Smooth muscle cell (in vitro differentiated cells): Measurements from ENCODE around the gene LDHA. TPM values are rescaled to one million over a fixed set of nuclear protein-coding genes. Genes with fewer than 3 reads are reported as not detected.

Source experiments
- DNase-seq: peaks from one replicate; lab custom pipeline; 2025; ENCODE audit not compliant: unreplicated experiment; lab: John Stamatoyannopoulos, UW
- H2AFZ ChIP-seq: fragments of 200-600 bp; sonication (generic); 2 replicates; pipeline ENCODE4 v1.6.0; 2016; ENCODE audit warnings: antibody characterized with exemption, low read depth, mild to moderate bottlenecking
- H3F3A ChIP-seq: fragments of 200-600 bp; sonication (generic); 2 replicates; pipeline ENCODE4 v1.6.0; 2017; ENCODE audit warnings: antibody characterized with exemption, low read depth
- H3K27ac ChIP-seq: fragments of 200-600 bp; sonication (generic); 2 replicates; pipeline ENCODE4 v1.5.1; 2016; ENCODE audit warnings: low read depth, mild to moderate bottlenecking
- H3K27me3 ChIP-seq: fragments of 200-600 bp; sonication (generic); 2 replicates; pipeline ENCODE4 v1.6.1; 2016; ENCODE audit warnings: low read depth, mild to moderate bottlenecking
- H3K36me3 ChIP-seq: fragments of 200-600 bp; sonication (generic); 2 replicates; pipeline ENCODE4 v1.5.1; 2016; ENCODE audit warnings: low read depth
- H3K4me1 ChIP-seq: fragments of 200-600 bp; sonication (generic); 2 replicates; pipeline ENCODE4 v1.5.1; 2016; ENCODE audit warnings: low read depth
- H3K4me2 ChIP-seq: fragments of 200-600 bp; sonication (generic); 2 replicates; pipeline ENCODE4 v1.6.0; 2016; ENCODE audit warnings: mild to moderate bottlenecking
- H3K4me3 ChIP-seq: fragments of 200-600 bp; sonication (generic); 2 replicates; pipeline ENCODE4 v1.5.1; 2016; ENCODE audit warnings: mild to moderate bottlenecking
- H3K79me2 ChIP-seq: fragments of 200-600 bp; sonication (generic); 2 replicates; pipeline ENCODE4 v1.6.0; 2016; ENCODE audit warnings: low read depth, mild to moderate bottlenecking
- H3K9ac ChIP-seq: fragments of 200-600 bp; sonication (generic); 2 replicates; pipeline ENCODE4 v1.6.0; 2016; ENCODE audit warnings: low read depth
- H3K9me3 ChIP-seq: fragments of 200-600 bp; sonication (generic); replicated peaks from 2 replicates; pipeline ENCODE4 v1.5.1; 2016; ENCODE audit warnings: low read depth
- H4K20me1 ChIP-seq: fragments of 200-600 bp; sonication (generic); 2 replicates; pipeline ENCODE4 v1.6.0; 2016; ENCODE audit warnings: low read depth
- WGBS: methylation state at CpG from one replicate; pipeline ENCODE4 v1.1.7; 2016; ENCODE audit warnings: low lambda C conversion rate; 5-methylcytosine and 5-hydroxymethylcytosine counted together
- polyA plus RNA-seq: library from polyadenylated mRNA; unstranded; fragments of >200 nt; fragmentation: Nextera tagmentation; extraction: Ambion mirVana; gene quantifications from 2 replicates; pipeline ENCODE4 v1.2.1, GENCODE V29; 2016
- total RNA-seq: library from RNA; depleted of rRNA; stranded (reverse); fragments of >200 nt; gene quantifications from 2 replicates; pipeline ENCODE4 v1.2.3, GENCODE V29; 2014
- TF ChIP-seq, protein P1 (sequence below): fragments of 200-600 bp; sonication (generic); IDR thresholded peaks from 2 replicates; pipeline ENCODE4 v1.5.1; 2017; ENCODE audit warnings: borderline replicate concordance, mild to moderate bottlenecking, antibody characterized with exemption; ENCODE audit not compliant: insufficient read depth, poor library complexity, severe bottlenecking

Gene LDHA
- total and polyA plus RNA-seq, 2 experiments from 2014 or later = 1,106 to 2,158 TPM

- Histone ChIP-seq H3K4me1 (peaks cover 4% of the 10 kb centered on the region), H3K9ac (no peak overlapping the region), H3K27me3 (no peaks in the 10 kb centered on the region), H4K20me1 (no peaks in the 10 kb centered on the region), H3K4me2 (no peak overlapping the region), H3K27ac (no peak overlapping the region), H3K79me2 (no peaks in the 10 kb centered on the region), H3K4me3 (no peak overlapping the region), H3F3A (peaks cover 6% of the 10 kb centered on the region), H3K9me3 (no peaks in the 10 kb centered on the region), H3K36me3 (no peaks in the 10 kb centered on the region), H2AFZ (no peak overlapping the region)
- 89% methylated on average over 2 of the region's 2 CpGs for WGBS
- TF ChIP-seq, protein P1, sequence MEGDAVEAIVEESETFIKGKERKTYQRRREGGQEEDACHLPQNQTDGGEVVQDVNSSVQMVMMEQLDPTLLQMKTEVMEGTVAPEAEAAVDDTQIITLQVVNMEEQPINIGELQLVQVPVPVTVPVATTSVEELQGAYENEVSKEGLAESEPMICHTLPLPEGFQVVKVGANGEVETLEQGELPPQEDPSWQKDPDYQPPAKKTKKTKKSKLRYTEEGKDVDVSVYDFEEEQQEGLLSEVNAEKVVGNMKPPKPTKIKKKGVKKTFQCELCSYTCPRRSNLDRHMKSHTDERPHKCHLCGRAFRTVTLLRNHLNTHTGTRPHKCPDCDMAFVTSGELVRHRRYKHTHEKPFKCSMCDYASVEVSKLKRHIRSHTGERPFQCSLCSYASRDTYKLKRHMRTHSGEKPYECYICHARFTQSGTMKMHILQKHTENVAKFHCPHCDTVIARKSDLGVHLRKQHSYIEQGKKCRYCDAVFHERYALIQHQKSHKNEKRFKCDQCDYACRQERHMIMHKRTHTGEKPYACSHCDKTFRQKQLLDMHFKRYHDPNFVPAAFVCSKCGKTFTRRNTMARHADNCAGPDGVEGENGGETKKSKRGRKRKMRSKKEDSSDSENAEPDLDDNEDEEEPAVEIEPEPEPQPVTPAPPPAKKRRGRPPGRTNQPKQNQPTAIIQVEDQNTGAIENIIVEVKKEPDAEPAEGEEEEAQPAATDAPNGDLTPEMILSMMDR = no peak
- DNase-seq = no peak
These were observed 15.2 kb upstream of the LDHA start for GRCh38 chr11:18379201-18379600.

DNA sequence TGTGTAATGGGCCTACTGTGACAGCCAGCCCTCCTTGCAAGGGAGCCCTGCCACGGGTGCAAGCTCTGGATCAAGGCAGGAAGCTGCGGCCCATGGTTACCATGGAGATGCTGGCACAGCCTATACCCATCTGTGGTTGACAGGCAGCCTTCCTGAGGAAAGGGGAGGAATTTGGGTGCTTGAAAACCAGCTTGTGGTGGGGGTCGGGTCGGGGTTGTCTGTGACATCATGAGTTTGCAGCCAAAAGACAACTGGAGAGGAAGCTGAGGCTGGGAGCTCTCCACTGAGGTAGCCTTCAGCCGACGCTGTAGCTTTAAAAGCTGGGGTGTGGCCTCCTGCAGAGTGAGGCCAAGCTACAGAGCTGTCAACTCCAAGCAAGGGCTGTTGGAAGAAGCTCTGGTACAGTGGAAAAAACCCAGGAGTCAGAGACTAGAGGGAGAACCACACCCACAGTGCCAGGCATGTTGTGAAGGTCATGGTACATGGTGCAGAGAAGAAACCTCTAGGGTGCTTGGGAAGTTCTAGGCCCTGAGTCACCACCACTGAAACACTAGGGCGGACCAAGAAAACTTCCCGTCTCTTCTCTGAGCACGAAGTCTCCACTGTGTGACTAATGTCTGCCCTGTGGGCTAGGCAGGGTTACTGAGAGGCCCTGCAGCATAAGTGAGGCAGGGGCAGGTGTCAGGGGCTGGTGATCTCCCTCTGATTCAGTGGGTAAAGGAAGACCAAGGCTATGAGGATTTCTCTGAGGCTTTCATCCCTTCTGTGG, 10.8 kb upstream of the LDHA start:
- Histone ChIP-seq H2AFZ (peak overlapping the region; percentile 37), H3K4me2 (peak overlapping the region; percentile 69), H3K4me1 (peaks cover 6% of the 10 kb centered on the region), H3K27ac (peak overlapping the region; percentile 93), H3K4me3 (no peak overlapping the region), H3K9ac (peak overlapping the region; percentile 50), H3K79me2 (no peaks in the 10 kb centered on the region), H4K20me1 (no peaks in the 10 kb centered on the region), H3K27me3 (no peaks in the 10 kb centered on the region), H3K9me3 (no peaks in the 10 kb centered on the region), H3F3A (peaks cover 12% of the 10 kb centered on the region), H3K36me3 (no peaks in the 10 kb centered on the region)
- TF ChIP-seq, protein P1 = no peak
- WGBS = 29% methylated on average over 9 of the region's 9 CpGs
- peak; percentile 28 for DNase-seq

DNA sequence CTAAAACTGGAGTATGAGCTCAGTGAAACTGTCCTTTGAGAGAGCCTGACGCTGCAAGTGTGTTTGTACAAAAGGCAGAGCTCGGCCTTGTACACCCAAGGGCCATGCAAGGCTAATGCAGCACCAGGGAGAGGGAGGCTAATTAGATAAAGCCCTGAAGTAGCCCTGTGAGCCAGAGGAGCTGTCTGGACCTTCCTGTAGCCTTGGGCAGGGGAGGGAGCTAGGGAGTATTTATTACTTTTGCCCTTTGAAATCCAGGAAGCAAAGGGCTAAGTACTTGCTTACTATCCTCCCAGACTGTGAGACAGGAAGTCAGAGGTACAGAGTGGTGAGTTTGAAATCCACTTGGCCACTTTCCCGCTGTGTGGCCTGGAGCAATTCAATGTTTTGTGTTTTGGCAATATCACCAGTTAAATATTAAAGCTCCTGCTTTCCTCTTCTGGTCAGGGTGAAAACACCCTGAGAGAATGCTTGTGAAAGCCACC, 10.2 kb upstream of the LDHA start:
- no peak for DNase-seq
- Histone ChIP-seq H3K4me2 (peak overlapping the region; percentile 65), H3F3A (peaks cover 12% of the 10 kb centered on the region), H3K4me3 (no peak overlapping the region), H3K27ac (peak overlapping the region; percentile 93), H4K20me1 (no peaks in the 10 kb centered on the region), H3K9me3 (no peaks in the 10 kb centered on the region), H3K79me2 (no peaks in the 10 kb centered on the region), H3K9ac (peak overlapping the region; percentile 50), H2AFZ (peak overlapping the region; percentile 4), H3K36me3 (no peaks in the 10 kb centered on the region), H3K4me1 (peaks cover 6% of the 10 kb centered on the region), H3K27me3 (no peaks in the 10 kb centered on the region)
- TF ChIP-seq, protein P1 = no peak
- 9% methylated on average over 3 of the region's 3 CpGs for WGBS

DNA sequence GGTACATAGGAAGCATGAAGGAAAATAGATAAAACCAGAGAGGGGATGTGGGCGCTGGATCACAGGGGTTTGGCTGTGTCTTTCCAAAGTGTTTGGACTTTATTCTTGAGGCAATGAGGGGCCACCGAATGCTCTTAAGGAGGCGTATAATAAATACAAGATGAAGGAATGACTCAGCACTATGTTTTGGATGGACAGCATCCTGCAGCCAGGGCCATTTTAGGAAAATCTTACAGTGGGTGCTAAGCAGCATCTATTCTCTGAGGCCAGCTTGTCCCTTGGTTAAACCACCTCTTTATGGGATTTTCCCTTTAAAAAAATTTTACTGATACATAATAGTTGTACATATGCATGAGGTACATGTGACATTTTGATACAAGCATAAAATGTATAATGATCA, 4.3 kb upstream of the LDHA start:
- peaks cover 7% of the 10 kb centered on the region for H3K79me2 ChIP-seq
- H3K9me3 ChIP-seq = no peaks in the 10 kb centered on the region
- no peak overlapping the region for H3K4me3 ChIP-seq
- H3K4me1 ChIP-seq = peaks cover 5% of the 10 kb centered on the region
- TF ChIP-seq, protein P1 = no peak
- WGBS = 90% methylated on average over 3 of the region's 3 CpGs
- H2AFZ ChIP-seq = no peak overlapping the region
- H4K20me1 ChIP-seq = peaks cover 6% of the 10 kb centered on the region
- no peak overlapping the region for H3K27ac ChIP-seq
- no peaks in the 10 kb centered on the region for H3K27me3 ChIP-seq
- H3K9ac ChIP-seq = no peak overlapping the region
- H3K4me2 ChIP-seq = no peak overlapping the region
- no peaks in the 10 kb centered on the region for H3K36me3 ChIP-seq
- DNase-seq = no peak
- H3F3A ChIP-seq = peaks cover 14% of the 10 kb centered on the region
